ENCODE results near the gene GATAD2B.

GATAD2B gene

GRCh38 chr1:153959454-153959853, 36.7 kb upstream of the GATAD2B start:
- peaks cover 38% of the 10 kb centered on the region for H3K4me1 ChIP-seq (ENCODE audit: insufficient read depth, low read length)
- peaks cover 23% of the 10 kb centered on the region for H3K36me3 ChIP-seq (ENCODE audit: insufficient read depth, low read length)
- no peaks in the 10 kb centered on the region for H3K27me3 ChIP-seq (ENCODE audit: insufficient read depth, low read length)
- H3K4me3 ChIP-seq (ENCODE audit: low read length), result no peak overlapping the region
- no peak overlapping the region for H2AFZ ChIP-seq (ENCODE audit: low read depth, low read length)
- H3K9me3 ChIP-seq (ENCODE audit: low read length), result no peaks in the 10 kb centered on the region

GRCh38 chr1:153958961-153959260, 36.1 kb upstream of the GATAD2B start:
- Histone ChIP-seq H3K4me3 (ENCODE audit: low read length) (peak overlapping the region; percentile 76), H3K36me3 (ENCODE audit: insufficient read depth, low read length) (peaks cover 27% of the 10 kb centered on the region), H3K9me3 (ENCODE audit: low read length) (no peaks in the 10 kb centered on the region), H2AFZ (ENCODE audit: low read depth, low read length) (no peak overlapping the region), H3K27me3 (ENCODE audit: insufficient read depth, low read length) (no peaks in the 10 kb centered on the region), H3K4me1 (ENCODE audit: insufficient read depth, low read length) (peaks cover 37% of the 10 kb centered on the region)

- Histone ChIP-seq H3K4me1 (ENCODE audit: insufficient read depth, low read length) (peaks cover 37% of the 10 kb centered on the region), H2AFZ (ENCODE audit: low read depth, low read length) (peak within 1 kb of the TSS; percentile 52), H3K27me3 (ENCODE audit: insufficient read depth, low read length) (no peaks in the 10 kb centered on the region), H3K36me3 (ENCODE audit: insufficient read depth, low read length) (peaks cover 33% of the 10 kb centered on the region), H3K9me3 (ENCODE audit: low read length) (no peaks in the 10 kb centered on the region), H3K4me3 (ENCODE audit: low read length) (peak within 1 kb of the TSS; percentile 76)
Measured at GRCh38 chr1:153958111-153958960, 35.6 kb upstream of the GATAD2B start, which contains the start of gene CRTC2. Gene CRTC2, minus strand, starts transcription at chr1:153958612. Its CDS starts 115 bp downstream, at chr1:153958497.

GRCh38 chr1:153957744-153958110, 35.0 kb upstream of the GATAD2B start:
- Histone ChIP-seq H3K9me3 (ENCODE audit: low read length) (no peaks in the 10 kb centered on the region), H2AFZ (ENCODE audit: low read depth, low read length) (peak overlapping the region; percentile 52), H3K27me3 (ENCODE audit: insufficient read depth, low read length) (no peaks in the 10 kb centered on the region), H3K36me3 (ENCODE audit: insufficient read depth, low read length) (peaks cover 33% of the 10 kb centered on the region), H3K4me3 (ENCODE audit: low read length) (peak overlapping the region; percentile 76), H3K4me1 (ENCODE audit: insufficient read depth, low read length) (peaks cover 34% of the 10 kb centered on the region)

GRCh38 chr1:153956997-153957715, 34.4 kb upstream of the GATAD2B start:
- peaks cover 29% of the 10 kb centered on the region for H3K4me1 ChIP-seq (ENCODE audit: insufficient read depth, low read length)
- H3K27me3 ChIP-seq (ENCODE audit: insufficient read depth, low read length), result no peaks in the 10 kb centered on the region
- peak overlapping the region; percentile 76 for H3K4me3 ChIP-seq (ENCODE audit: low read length)
- H2AFZ ChIP-seq (ENCODE audit: low read depth, low read length), result no peak overlapping the region
- no peaks in the 10 kb centered on the region for H3K9me3 ChIP-seq (ENCODE audit: low read length)
- H3K36me3 ChIP-seq (ENCODE audit: insufficient read depth, low read length), result peaks cover 39% of the 10 kb centered on the region

GRCh38 chr1:153954826-153955225, 32.1 kb upstream of the GATAD2B start:
- Histone ChIP-seq H3K9me3 (ENCODE audit: low read length) (no peaks in the 10 kb centered on the region), H3K36me3 (ENCODE audit: insufficient read depth, low read length) (peaks cover 47% of the 10 kb centered on the region), H3K4me1 (ENCODE audit: insufficient read depth, low read length) (peaks cover 19% of the 10 kb centered on the region), H3K4me3 (ENCODE audit: low read length) (no peak overlapping the region), H3K27me3 (ENCODE audit: insufficient read depth, low read length) (no peaks in the 10 kb centered on the region), H2AFZ (ENCODE audit: low read depth, low read length) (no peak overlapping the region)

GRCh38 chr1:153953859-153954365, 31.1 kb upstream of the GATAD2B start:
- Histone ChIP-seq H2AFZ (ENCODE audit: low read depth, low read length) (no peak overlapping the region), H3K9me3 (ENCODE audit: low read length) (no peaks in the 10 kb centered on the region), H3K4me1 (ENCODE audit: insufficient read depth, low read length) (peaks cover 19% of the 10 kb centered on the region), H3K27me3 (ENCODE audit: insufficient read depth, low read length) (no peaks in the 10 kb centered on the region), H3K36me3 (ENCODE audit: insufficient read depth, low read length) (peaks cover 48% of the 10 kb centered on the region), H3K4me3 (ENCODE audit: low read length) (no peak overlapping the region)

- no peak overlapping the region for H3K4me3 ChIP-seq (ENCODE audit: low read length)
- peaks cover 67% of the 10 kb centered on the region for H3K36me3 ChIP-seq (ENCODE audit: insufficient read depth, low read length)
- H3K27me3 ChIP-seq (ENCODE audit: insufficient read depth, low read length), result no peaks in the 10 kb centered on the region
- H3K9me3 ChIP-seq (ENCODE audit: low read length), result no peaks in the 10 kb centered on the region
- H3K4me1 ChIP-seq (ENCODE audit: insufficient read depth, low read length), result peaks cover 11% of the 10 kb centered on the region
- no peak overlapping the region for H2AFZ ChIP-seq (ENCODE audit: low read depth, low read length)
Measured at GRCh38 chr1:153951801-153952200, 29.0 kb upstream of the GATAD2B start.

- Histone ChIP-seq H3K4me1 (ENCODE audit: insufficient read depth, low read length) (peaks cover 7% of the 10 kb centered on the region), H3K4me3 (ENCODE audit: low read length) (no peak overlapping the region), H3K36me3 (ENCODE audit: insufficient read depth, low read length) (peaks cover 67% of the 10 kb centered on the region), H3K27me3 (ENCODE audit: insufficient read depth, low read length) (no peaks in the 10 kb centered on the region), H3K9me3 (ENCODE audit: low read length) (no peaks in the 10 kb centered on the region), H2AFZ (ENCODE audit: low read depth, low read length) (no peak overlapping the region)
Measured at GRCh38 chr1:153951183-153951582, 28.4 kb upstream of the GATAD2B start.

GRCh38 chr1:153946622-153947241, 24.0 kb upstream of the GATAD2B start, which contains the start of gene DENND4B:
Gene DENND4B, minus strand, starts transcription at chr1:153946718. Its CDS starts 2,344 bp downstream, at chr1:153944374.
- Histone ChIP-seq H3K9me3 (ENCODE audit: low read length) (no peaks in the 10 kb centered on the region), H3K36me3 (ENCODE audit: insufficient read depth, low read length) (peaks cover 62% of the 10 kb centered on the region), H3K4me1 (ENCODE audit: insufficient read depth, low read length) (peaks cover 16% of the 10 kb centered on the region), H3K4me3 (ENCODE audit: low read length) (peak within 1 kb of the TSS; percentile 63), H2AFZ (ENCODE audit: low read depth, low read length) (peak within 1 kb of the TSS; percentile 89), H3K27me3 (ENCODE audit: insufficient read depth, low read length) (no peaks in the 10 kb centered on the region)

GRCh38 chr1:153945795-153946621, 23.2 kb upstream of the GATAD2B start:
- peak overlapping the region; percentile 89 for H2AFZ ChIP-seq (ENCODE audit: low read depth, low read length)
- no peaks in the 10 kb centered on the region for H3K27me3 ChIP-seq (ENCODE audit: insufficient read depth, low read length)
- peak overlapping the region; percentile 63 for H3K4me3 ChIP-seq (ENCODE audit: low read length)
- H3K36me3 ChIP-seq (ENCODE audit: insufficient read depth, low read length), result peaks cover 61% of the 10 kb centered on the region
- H3K4me1 ChIP-seq (ENCODE audit: insufficient read depth, low read length), result peaks cover 16% of the 10 kb centered on the region
- H3K9me3 ChIP-seq (ENCODE audit: low read length), result no peaks in the 10 kb centered on the region

GRCh38 chr1:153945131-153945794, 22.5 kb upstream of the GATAD2B start:
- Histone ChIP-seq H2AFZ (ENCODE audit: low read depth, low read length) (no peak overlapping the region), H3K9me3 (ENCODE audit: low read length) (no peaks in the 10 kb centered on the region), H3K4me3 (ENCODE audit: low read length) (peak overlapping the region; percentile 63), H3K27me3 (ENCODE audit: insufficient read depth, low read length) (no peaks in the 10 kb centered on the region), H3K36me3 (ENCODE audit: insufficient read depth, low read length) (peaks cover 61% of the 10 kb centered on the region), H3K4me1 (ENCODE audit: insufficient read depth, low read length) (peaks cover 16% of the 10 kb centered on the region)
